Body of pancreas (tissue), 4 donors: ENCODE results near the gene CAPRIN2. TPM values are rescaled to one million over a fixed set of nuclear protein-coding genes. Genes with fewer than 3 reads are reported as not detected.

ENCODE experiments used
- ATAC-seq: fragments of 150-250 bp; one replicate; pipeline ENCODE4 v1.9.1; 2016
- DNase-seq, 4 donors: peaks; one replicate each; pipeline ENCODE4 v3.0.0-alpha.2; 2019
- H3K27ac ChIP-seq, 4 donors: fragments of 200-600 bp; sonication (generic); 1 replicate in 3 of 4; 2 replicates in 1 of 4; pipeline versions ENCODE4 v1.5.1 to v1.6.1; 2016 to 2019; ENCODE audit warnings: mild to moderate bottlenecking in 1 of 4, mixed read lengths in 1 of 4, moderate library complexity in 1 of 4
- H3K27me3 ChIP-seq, 2 donors: fragments of 200-600 bp; sonication (generic); one replicate each; pipeline ENCODE4 v1.6.0; 2016; ENCODE audit warnings: mild to moderate bottlenecking in 1 of 2
- H3K36me3 ChIP-seq, 2 donors: fragments of 200-600 bp; sonication (generic); replicated peaks in 1 of 2; 2 replicates each; pipeline ENCODE4 v1.5.1; 2016; ENCODE audit warnings: low read depth in 2 of 2; ENCODE audit not compliant: insufficient read depth in 1 of 2
- H3K4me1 ChIP-seq: fragments of 200-600 bp; sonication (generic); one replicate; pipeline ENCODE4 v1.6.0; 2016
- H3K4me3 ChIP-seq, 2 donors: fragments of 200-600 bp; sonication (generic); 1 replicate in 1 of 2; 2 replicates in 1 of 2; pipeline ENCODE4 v1.5.1; 2016 to 2019
- H3K9me3 ChIP-seq, 3 donors: fragments of 200-600 bp; sonication (generic); 1 replicate in 2 of 3; 2 replicates in 1 of 3; pipeline ENCODE4 v1.5.1; 2016
- POLR2A ChIP-seq, 3 donors: fragments of 450-650 bp; IDR thresholded peaks; one replicate each; pipeline ENCODE4 v1.6.1; 2016; ENCODE audit warnings: antibody characterized with exemption in 3 of 3, mild to moderate bottlenecking in 2 of 3
- WGBS, 2 donors: methylation state at CpG; one replicate each; pipeline ENCODE4 v1.1.5; 2017; 5-methylcytosine and 5-hydroxymethylcytosine counted together
- intact Hi-C: fragments of 100-400 bp; cut with DNase I; formaldehyde crosslinking; loops from one replicate; pipeline ENCODE4 v1.15.1; 2023
- total RNA-seq, 2 donors: library from RNA; depleted of rRNA; stranded (reverse); fragments of >200 nt; gene quantifications; one replicate each; pipeline ENCODE4 v1.1.0, GENCODE V29; 2016
- TF ChIP-seq, protein P1 (sequence below), 7 experiments: fragments of 450-650 bp in 4 of 7; fragments of 200-600 bp in 3 of 7; sonication (generic) in 3 of 7; IDR thresholded peaks; one replicate each; pipeline ENCODE4 v1.5.1; 2016 to 2019; ENCODE audit warnings: antibody characterized with exemption in 7 of 7

The CAPRIN2 gene
- total RNA-seq, 2 donors from 2014 or later = 20.8 to 30.4 TPM

DNA sequence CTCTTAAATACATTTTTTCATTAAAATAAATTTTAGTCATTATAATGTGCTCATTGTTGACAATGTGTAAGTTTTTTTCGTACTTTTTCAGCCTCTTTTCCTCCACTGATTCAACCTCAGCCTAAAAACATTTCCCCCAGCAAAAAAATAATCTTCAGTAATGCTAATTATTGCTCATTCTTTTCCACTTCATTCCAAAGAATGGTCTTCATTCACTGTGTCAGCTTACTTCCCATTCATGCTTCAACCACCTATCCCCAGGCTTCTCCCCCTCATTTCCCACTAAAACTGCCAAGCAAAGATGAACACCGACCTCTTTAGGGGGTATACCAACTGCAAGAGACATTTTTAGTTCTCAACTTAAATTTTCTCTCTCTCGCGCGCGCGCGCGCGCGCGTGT is 56.4 kb downstream of the CAPRIN2 start:
- no peak overlapping the region for H3K4me3 ChIP-seq
- H3K27ac ChIP-seq = no peak overlapping the region
- WGBS, 2 donors = 83 to 91% methylated on average over 12 of the region's 12 CpGs
- ATAC-seq (no peak), DNase-seq (no peak)
- no peaks in the 10 kb centered on the region for H3K36me3 ChIP-seq
- peaks cover 18% of the 10 kb centered on the region for H3K4me1 ChIP-seq
- intact Hi-C loops = no loop called here
- no peak for TF ChIP-seq POLR2A (IDR thresholded peaks at IDR 0.05)
- TF ChIP-seq, protein P1, sequence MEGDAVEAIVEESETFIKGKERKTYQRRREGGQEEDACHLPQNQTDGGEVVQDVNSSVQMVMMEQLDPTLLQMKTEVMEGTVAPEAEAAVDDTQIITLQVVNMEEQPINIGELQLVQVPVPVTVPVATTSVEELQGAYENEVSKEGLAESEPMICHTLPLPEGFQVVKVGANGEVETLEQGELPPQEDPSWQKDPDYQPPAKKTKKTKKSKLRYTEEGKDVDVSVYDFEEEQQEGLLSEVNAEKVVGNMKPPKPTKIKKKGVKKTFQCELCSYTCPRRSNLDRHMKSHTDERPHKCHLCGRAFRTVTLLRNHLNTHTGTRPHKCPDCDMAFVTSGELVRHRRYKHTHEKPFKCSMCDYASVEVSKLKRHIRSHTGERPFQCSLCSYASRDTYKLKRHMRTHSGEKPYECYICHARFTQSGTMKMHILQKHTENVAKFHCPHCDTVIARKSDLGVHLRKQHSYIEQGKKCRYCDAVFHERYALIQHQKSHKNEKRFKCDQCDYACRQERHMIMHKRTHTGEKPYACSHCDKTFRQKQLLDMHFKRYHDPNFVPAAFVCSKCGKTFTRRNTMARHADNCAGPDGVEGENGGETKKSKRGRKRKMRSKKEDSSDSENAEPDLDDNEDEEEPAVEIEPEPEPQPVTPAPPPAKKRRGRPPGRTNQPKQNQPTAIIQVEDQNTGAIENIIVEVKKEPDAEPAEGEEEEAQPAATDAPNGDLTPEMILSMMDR (IDR thresholded peaks at IDR 0.05) = no peak
- H3K9me3 ChIP-seq = no peaks in the 10 kb centered on the region
- no peaks in the 10 kb centered on the region for H3K27me3 ChIP-seq

- Histone ChIP-seq H3K27ac (no peak overlapping the region), H3K4me1 (peaks cover 30% of the 10 kb centered on the region), H3K4me3 (no peak overlapping the region), H3K36me3 (no peaks in the 10 kb centered on the region), H3K27me3 (no peaks in the 10 kb centered on the region), H3K9me3 (no peaks in the 10 kb centered on the region)
- 92 to 95% methylated on average over 6 to 7 of the region's 7 CpGs for WGBS, 2 donors
- ATAC-seq = no peak
- TF ChIP-seq, protein P1 (IDR thresholded peaks at IDR 0.05) = no peak
- no peak for TF ChIP-seq POLR2A (IDR thresholded peaks at IDR 0.05)
- no peak for DNase-seq
- intact Hi-C loops = no loop called here
Observed at GRCh38 chr12:30696943-30697342, 57.8 kb downstream of the CAPRIN2 start.

- intact Hi-C loops = no loop called here
- Histone ChIP-seq H3K9me3 (no peaks in the 10 kb centered on the region), H3K4me3 (no peak overlapping the region), H3K36me3 (no peaks in the 10 kb centered on the region), H3K27me3 (no peaks in the 10 kb centered on the region), H3K27ac (no peak overlapping the region), H3K4me1 (peaks cover 32% of the 10 kb centered on the region)
- DNase-seq (peak in 1 of 4 donors; percentile 12), ATAC-seq (no peak)
- WGBS, 2 donors = 87 to 88% methylated on average over 11 to 14 of the region's 14 CpGs
- TF ChIP-seq, protein P1 (IDR thresholded peaks at IDR 0.05) = no peak
- TF ChIP-seq POLR2A (IDR thresholded peaks at IDR 0.05) = no peak
Observed at GRCh38 chr12:30696486-30696885, 58.3 kb downstream of the CAPRIN2 start.

- H3K36me3 ChIP-seq = no peaks in the 10 kb centered on the region
- H3K27me3 ChIP-seq = no peaks in the 10 kb centered on the region
- DNase-seq (no peak), ATAC-seq (no peak)
- TF ChIP-seq, protein P1 (IDR thresholded peaks at IDR 0.05) = no peak
- TF ChIP-seq POLR2A (IDR thresholded peaks at IDR 0.05) = no peak
- peak overlapping the region in 1 of 2 donors; percentile 96 for H3K4me3 ChIP-seq
- H3K4me1 ChIP-seq = peaks cover 37% of the 10 kb centered on the region
- intact Hi-C loops = no loop called here
- WGBS, 2 donors = 5 to 9% methylated on average over 6 of the region's 6 CpGs
- H3K9me3 ChIP-seq = no peaks in the 10 kb centered on the region
- H3K27ac ChIP-seq = peak overlapping the region; percentile 27 to 90 (median 86)
Observed at GRCh38 chr12:30696103-30696408, 58.7 kb downstream of the CAPRIN2 start.
